IMR-90 (cell line): ENCODE results near the gene SH2D7. TPM values are rescaled to one million over a fixed set of nuclear protein-coding genes. Genes with fewer than 3 reads are reported as not detected.

Source experiments
- ATAC-seq: fragments of 200-7000 bp; cut with Tn5 transposase; 2 replicates; pipeline ENCODE4 v1.9.1; 2020; ENCODE audit warnings: low read depth, mild to moderate bottlenecking, moderate library complexity
- BruUV-seq: library from RNA; stranded (reverse); fragments of 400-500 nt; replicated peaks from 2 replicates; lab custom pipeline; 2021; lab: Mats Ljungman, UMichigan
- CTCF ChIA-PET: fragments of 300-600 bp; formaldehyde crosslinking; extraction: SDS; loops from one replicate; lab custom pipeline; 2021; ENCODE audit warnings: antibody characterized with exemption; lab: Yijun Ruan, JAX
- POLR2A ChIA-PET: fragments of 300-600 bp; sonication (Branson Sonifier 250); formaldehyde crosslinking; loops from one replicate; lab custom pipeline; 2022; ENCODE audit warnings: antibody characterized with exemption; ENCODE audit not compliant: unreplicated experiment; lab: Charles Lee
- DNase-seq: peaks from one replicate; pipeline ENCODE4 v3.0.0; 2013
- H2AFZ ChIP-seq: replicated peaks from 2 replicates; pipeline ENCODE3; 2013; ENCODE audit warnings: low read length, mild to moderate bottlenecking; ENCODE audit not compliant: poor library complexity
- H2AK5ac ChIP-seq: 2 replicates; pipeline ENCODE4 v1.6.1; 2013; ENCODE audit warnings: low read depth, low read length, inconsistent platforms
- H2AK9ac ChIP-seq: replicated peaks from 2 replicates; pipeline ENCODE3; 2013; ENCODE audit warnings: mild to moderate bottlenecking, low read depth, low read length, moderate library complexity; ENCODE audit not compliant: poor library complexity
- H2BK120ac ChIP-seq: 2 replicates; pipeline ENCODE4 v1.6.1; 2013; ENCODE audit warnings: low read depth, low read length, inconsistent platforms
- H2BK15ac ChIP-seq: 3 replicates; pipeline ENCODE4 v1.6.1; 2013; ENCODE audit warnings: low read depth, low read length, inconsistent platforms
- H2BK20ac ChIP-seq: 2 replicates; pipeline ENCODE4 v1.6.1; 2013; ENCODE audit warnings: low read depth, mild to moderate bottlenecking, inconsistent platforms, low read length, moderate library complexity
- H2BK5ac ChIP-seq: 2 replicates; pipeline ENCODE4 v1.6.1; 2013; ENCODE audit warnings: mild to moderate bottlenecking, low read depth, low read length, inconsistent platforms; ENCODE audit not compliant: poor library complexity, severe bottlenecking
- H3K14ac ChIP-seq: replicated peaks from 2 replicates; pipeline ENCODE4 v1.6.1; 2013; ENCODE audit warnings: low read depth, low read length, inconsistent platforms
- H3K18ac ChIP-seq: 2 replicates; pipeline ENCODE4 v1.6.1; 2013; ENCODE audit warnings: low read depth, low read length, control low read depth
- H3K23ac ChIP-seq: 2 replicates; pipeline ENCODE4 v1.6.1; 2013; ENCODE audit warnings: low read depth, low read length, inconsistent platforms
- H3K27ac ChIP-seq: 2 replicates; pipeline ENCODE4 v1.5.1; 2013; ENCODE audit warnings: mild to moderate bottlenecking, control low read depth, low read length; ENCODE audit not compliant: insufficient read depth
- H3K27me3 ChIP-seq: 2 replicates; pipeline ENCODE4 v1.6.1; 2013; ENCODE audit warnings: low read length; ENCODE audit not compliant: control insufficient read depth, insufficient read depth
- H3K36me3 ChIP-seq: 2 replicates; pipeline ENCODE4 v1.6.1; 2013; ENCODE audit warnings: low read length, mixed read lengths; ENCODE audit not compliant: control insufficient read depth, insufficient read depth
- H3K4ac ChIP-seq: 2 replicates; pipeline ENCODE4 v1.6.1; 2013; ENCODE audit warnings: low read depth, low read length, inconsistent platforms
- H3K4me1 ChIP-seq: 2 replicates; pipeline ENCODE4 v1.6.1; 2013; ENCODE audit warnings: low read length, mixed read lengths; ENCODE audit not compliant: control insufficient read depth, insufficient read depth
- H3K4me2 ChIP-seq: 2 replicates; pipeline ENCODE4 v1.6.1; 2013; ENCODE audit warnings: low read depth, mild to moderate bottlenecking, control low read depth, low read length, moderate library complexity
- H3K4me3 ChIP-seq: 2 replicates; pipeline ENCODE4 v1.5.1; 2013; ENCODE audit warnings: low read depth, mild to moderate bottlenecking, control low read depth, low read length, moderate library complexity; ENCODE audit not compliant: insufficient read depth
- H3K56ac ChIP-seq: 2 replicates; pipeline ENCODE4 v1.6.1; 2013; ENCODE audit warnings: low read length, inconsistent platforms; ENCODE audit not compliant: insufficient read depth; ENCODE audit errors: extremely low read depth
- H3K79me1 ChIP-seq, 2 experiments: 2 replicates each; pipeline ENCODE4 v1.6.1; 2013; ENCODE audit warnings: low read length in 2 of 2, inconsistent platforms in 1 of 2, low read depth in 1 of 2
- H3K9ac ChIP-seq: 2 replicates; pipeline ENCODE4 v1.6.1; 2013; ENCODE audit warnings: low read depth, low read length, control low read depth
- H3K9me1 ChIP-seq: 2 replicates; pipeline ENCODE4 v1.6.1; 2013; ENCODE audit warnings: low read length, inconsistent platforms; ENCODE audit not compliant: insufficient read depth
- H3K9me3 ChIP-seq: 2 replicates; pipeline ENCODE4 v1.6.1; 2013; ENCODE audit warnings: low read length; ENCODE audit not compliant: control insufficient read depth, insufficient read depth
- H4K20me1 ChIP-seq: 2 replicates; pipeline ENCODE4 v1.6.1; 2013; ENCODE audit warnings: low read length, inconsistent platforms; ENCODE audit not compliant: insufficient read depth
- H4K5ac ChIP-seq: 2 replicates; pipeline ENCODE4 v1.6.1; 2013; ENCODE audit warnings: mild to moderate bottlenecking, low read depth, low read length, control low read depth
- H4K8ac ChIP-seq, 2 experiments: 2 replicates each; pipeline ENCODE4 v1.6.1; 2013; ENCODE audit warnings: low read depth in 2 of 2, low read length in 2 of 2, control low read depth in 1 of 2, inconsistent platforms in 1 of 2
- H4K91ac ChIP-seq: 2 replicates; pipeline ENCODE4 v1.6.1; 2013; ENCODE audit warnings: low read depth, low read length, inconsistent platforms; ENCODE audit not compliant: insufficient read depth
- BHLHE40 ChIP-seq: fragments of 150-350 bp; IDR thresholded peaks from 2 replicates; pipeline ENCODE4 v1.6.1; 2016; ENCODE audit warnings: mild to moderate bottlenecking, low read depth, low read length
- CEBPB ChIP-seq: IDR thresholded peaks from 2 replicates; pipeline ENCODE4 v1.6.1; 2012; ENCODE audit warnings: low read depth, low read length, improper control_type of control experiment
- USF2 ChIP-seq: fragments of 150-350 bp; IDR thresholded peaks from 2 replicates; pipeline ENCODE4 v1.6.1; 2017; ENCODE audit warnings: mild to moderate bottlenecking, antibody characterized with exemption, low read length, low read depth
- WGBS, 2 experiments: methylation state at CpG; one replicate each; pipeline versions ENCODE4 v1.1.5 to v1.1.7; 2013; ENCODE audit warnings: missing lambda C conversion rate in 2 of 2; ENCODE audit not compliant: insufficient read length in 1 of 2; ENCODE audit errors: extremely low coverage in 2 of 2; 5-methylcytosine and 5-hydroxymethylcytosine counted together
- dilution Hi-C: fragments of 300-500 bp; cut with HindIII; formaldehyde crosslinking; loops from one replicate; pipeline ENCODE4 v1.14.3; 2018; ENCODE audit warnings: low sequenced_read_pairs; ENCODE audit not compliant: unreplicated experiment
- in situ Hi-C: fragments of 300-500 bp; cut with MboI; formaldehyde crosslinking; loops from 3 replicates; pipeline ENCODE4 v1.14.3; 2019; ENCODE audit warnings: low sequenced_read_pairs, inconsistent platforms, mixed read lengths
- intact Hi-C: fragments of 100-400 bp; cut with micrococcal nuclease; formaldehyde crosslinking; loops from 2 replicates; pipeline ENCODE4 v1.10.0; 2022
- polyA plus RNA-seq, 3 experiments: library from polyadenylated mRNA; depleted of rRNA; stranded (reverse); fragments of >200 nt; gene quantifications; 2 replicates each; pipeline ENCODE4 v1.2.3, GENCODE V29; 2012; ENCODE audit warnings: low replicate concordance in 1 of 3
- total RNA-seq: library from RNA; depleted of rRNA; stranded (reverse); fragments of >200 nt; gene quantifications from 2 replicates; pipeline ENCODE4 v1.2.3, GENCODE V29; 2012

SH2D7 gene
- total and polyA plus RNA-seq, 2 of the 4 experiments (the other 2 are of a cell fraction) = not detected

GRCh38 chr15:78146425-78147154, 54.2 kb downstream of the SH2D7 start:
- no peak overlapping the region for H3K14ac ChIP-seq
- peaks cover 7% of the 10 kb centered on the region; the same call in 1 of the 2 replicates for H4K20me1 ChIP-seq
- peaks cover 11% of the 10 kb centered on the region for H3K9me1 ChIP-seq
- no peaks in the 10 kb centered on the region for H3K36me3 ChIP-seq
- BruUV-seq = no TSS peak
- intact Hi-C loops (no loop called here), in situ Hi-C loops (no loop called here), dilution Hi-C loops (no loop called here)
- H3K23ac ChIP-seq = 0 out of 2 replicates have a peak overlapping the region, but pooled peaks have one; percentile 4
- H3K4me3 ChIP-seq = no peak overlapping the region
- H2BK15ac ChIP-seq = no peak overlapping the region
- TF ChIP-seq CEBPB (peak; percentile 90), BHLHE40 (no peak), USF2 (no peak)
- H2AK9ac ChIP-seq = no peak overlapping the region
- no peak overlapping the region for H3K27ac ChIP-seq
- ChIA-PET CTCF (no interaction called here), POLR2A (no interaction called here)
- H3K18ac ChIP-seq = no peak overlapping the region
- no peak overlapping the region for H2AK5ac ChIP-seq
- no peak overlapping the region for H2BK5ac ChIP-seq
- no peak overlapping the region for H4K8ac ChIP-seq
- H3K27me3 ChIP-seq = no peaks in the 10 kb centered on the region
- no peak overlapping the region for H2BK20ac ChIP-seq
- H3K79me1 ChIP-seq = peaks cover 6 to 29% of the 10 kb centered on the region in 2 experiments; a peak in 3 of 4 replicates
- peaks cover 5% of the 10 kb centered on the region for H3K4me1 ChIP-seq
- H2AFZ ChIP-seq = no peak overlapping the region
- no peak for DNase-seq
- H3K56ac ChIP-seq = 0 out of 2 replicates have a peak overlapping the region, but pooled peaks have one; percentile 25
- no peak overlapping the region for H2BK120ac ChIP-seq
- H3K9me3 ChIP-seq = no peaks in the 10 kb centered on the region
- H3K4ac ChIP-seq = no peak overlapping the region
- WGBS, 2 experiments = no CpG with 5 or more reads among the region's 4 CpGs
- no peak for ATAC-seq
- no peak overlapping the region for H3K4me2 ChIP-seq
- no peak overlapping the region for H4K5ac ChIP-seq
- no peak overlapping the region for H3K9ac ChIP-seq
- H4K91ac ChIP-seq = no peak overlapping the region
